ENCODE measurements around the gene ZNF141.
"Not testable (repeated sequence)": the region's sequence is repeated elsewhere in the genome, so short reads cannot be mapped to it uniquely, and the experiment has no call there.

ZNF141 gene

GRCh38 chr4:385934-386707 lies 48.5 kb downstream of the ZNF141 start:
- DNase-seq = no peak

GRCh38 chr4:386708-387105 lies 49.1 kb downstream of the ZNF141 start:
- DNase-seq = no peak

GRCh38 chr4:404006-404405 lies 66.4 kb downstream of the ZNF141 start:
- DNase-seq = no peak

GRCh38 chr4:408321-408720 lies 70.7 kb downstream of the ZNF141 start:
- not testable (repeated sequence) for DNase-seq

- no peak for DNase-seq
Measured at GRCh38 chr4:422587-422986, 85.0 kb downstream of the ZNF141 start.
